Kidney (tissue), 14 donors: Measurements from ENCODE around the gene S1PR3. TPM values are rescaled to one million over a fixed set of nuclear protein-coding genes. Genes with fewer than 3 reads are reported as not detected.

Source experiments
- DNase-seq, 5 donors: peaks; one replicate each; pipeline ENCODE4 v3.0.0-alpha.2; 2013 to 2020
- FAIRE-seq: peaks from 2 replicates; lab custom pipeline; 2012; peaks lifted over from hg19 to GRCh38; lab: Jason Lieb, UNC
- H3K27ac ChIP-seq, 2 donors: one replicate each; pipeline ENCODE4 v1.7.0; 2013; ENCODE audit warnings: low read depth in 2 of 2, low read length in 2 of 2, inconsistent platforms in 1 of 2
- H3K27me3 ChIP-seq: one replicate; pipeline ENCODE4 v1.7.1; 2013; ENCODE audit warnings: low read length, inconsistent platforms; ENCODE audit not compliant: control insufficient read depth, insufficient read depth
- H3K36me3 ChIP-seq, 3 donors: one replicate each; pipeline versions ENCODE4 v1.7.0 to v1.7.1; 2013; ENCODE audit warnings: low read length in 3 of 3, control low read depth in 1 of 3, inconsistent platforms in 1 of 3; ENCODE audit not compliant: insufficient read depth in 3 of 3, control insufficient read depth in 2 of 3
- H3K4me1 ChIP-seq, 3 donors: one replicate each; pipeline versions ENCODE4 v1.7.0 to v1.7.1; 2013; ENCODE audit warnings: low read length in 3 of 3, inconsistent platforms in 1 of 3, low read depth in 1 of 3; ENCODE audit not compliant: control insufficient read depth in 2 of 3, insufficient read depth in 2 of 3
- H3K4me3 ChIP-seq, 3 donors: one replicate each; pipeline versions ENCODE4 v1.7.0 to v1.8.1; 2013; ENCODE audit warnings: low read length in 3 of 3, control low read depth in 1 of 3, inconsistent platforms in 1 of 3
- H3K9ac ChIP-seq, 3 donors: one replicate each; pipeline versions ENCODE4 v1.7.0 to v1.7.1; 2013; ENCODE audit warnings: low read length in 3 of 3, control low read depth in 1 of 3, inconsistent platforms in 1 of 3
- H3K9me3 ChIP-seq, 3 donors: one replicate each; pipeline versions ENCODE4 v1.7.0 to v1.7.1; 2013; ENCODE audit warnings: low read length in 3 of 3, control low read depth in 1 of 3, inconsistent platforms in 1 of 3; ENCODE audit not compliant: control insufficient read depth in 2 of 3, insufficient read depth in 1 of 3
- intact Hi-C: fragments of 100-400 bp; cut with DNase I; formaldehyde crosslinking; loops from one replicate; pipeline ENCODE4 v1.11.1; 2022
- polyA plus RNA-seq: library from polyadenylated mRNA; stranded (reverse); fragments of 350-450 nt; fragmentation: Illumina TruSeq; extraction: RNeasy Lipid Tissue Mini Kit (QIAGEN cat#74804); gene quantifications from one replicate; pipeline ENCODE4 v1.2.3, GENCODE V29; 2014; ENCODE audit warnings: low read depth, low replicate concordance; ENCODE audit not compliant: insufficient read depth
- total RNA-seq: library from RNA; stranded (reverse); fragmentation: NEBNext Ultra II Directional; extraction: Animal tissue kit (Norgen Biotek cat#: 25700); gene quantifications from one replicate; pipeline ENCODE4 v1.2.1, GENCODE V29; 2021
- TF ChIP-seq, protein P1 (sequence below): IDR thresholded peaks from 3 replicates; pipeline ENCODE4 v1.5.1; 2012; ENCODE audit warnings: mild to moderate bottlenecking, moderate library complexity, borderline replicate concordance; ENCODE audit not compliant: insufficient read depth; ENCODE audit errors: extremely low read depth
- donor health status: control.
- donor health status: control.
- donor health status: control.
- donor health status: control.
- donor health status: control.
- donor health status: DM: yes; HTN: yes; CAD: no.
- donor health status: Normal renal cell carcinoma (clear cell type).

S1PR3 gene
- total and polyA plus RNA-seq, 2 donors from 2014 or later = 12.4 to 36.4 TPM

DNA sequence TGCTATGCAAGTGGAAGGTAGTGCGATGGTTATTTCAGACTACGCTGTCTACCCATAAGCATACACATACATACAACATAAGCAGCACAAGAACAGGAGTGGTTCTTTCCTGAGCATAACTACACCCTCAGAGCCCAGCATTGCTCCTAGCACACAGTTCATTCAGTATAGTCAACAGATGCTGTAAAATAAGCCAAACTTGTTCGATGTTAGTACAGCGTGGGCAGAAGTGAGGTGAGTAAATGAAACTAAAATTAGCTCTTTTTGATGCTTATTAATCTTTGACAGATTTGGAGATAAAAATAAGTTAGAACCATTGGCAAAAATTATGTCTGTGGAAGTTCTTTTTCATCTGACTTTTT, 47.8 kb downstream of the S1PR3 start:
- no peak overlapping the region for H3K9ac ChIP-seq

DNA sequence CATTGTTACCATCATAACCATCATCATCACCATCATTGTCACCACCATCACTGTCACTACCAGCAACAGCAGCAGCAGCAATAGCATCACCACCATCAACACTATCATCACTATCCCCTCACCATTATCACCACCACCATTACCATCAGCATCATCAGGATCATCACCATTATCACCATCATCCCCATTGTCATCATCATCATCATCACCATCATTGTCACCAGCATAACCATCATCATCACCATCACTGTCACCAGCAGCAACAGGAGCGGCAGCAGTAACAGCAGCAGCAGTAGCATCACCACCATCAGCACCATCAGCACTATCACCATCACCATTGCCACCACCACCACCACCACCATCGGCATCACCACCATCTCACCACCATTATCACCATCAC, 48.4 kb downstream of the S1PR3 start:
- DNase-seq (no peak), FAIRE-seq (no peak)
- Histone ChIP-seq H3K9ac (no peak overlapping the region), H3K4me3 (no peak overlapping the region), H3K4me1 (peaks cover 0 to 3% (median 0%) of the 10 kb centered on the region in 3 donors), H3K27me3 (no peaks in the 10 kb centered on the region), H3K9me3 (no peaks in the 10 kb centered on the region), H3K27ac (no peak overlapping the region), H3K36me3 (no peaks in the 10 kb centered on the region)
- TF ChIP-seq, protein P1, sequence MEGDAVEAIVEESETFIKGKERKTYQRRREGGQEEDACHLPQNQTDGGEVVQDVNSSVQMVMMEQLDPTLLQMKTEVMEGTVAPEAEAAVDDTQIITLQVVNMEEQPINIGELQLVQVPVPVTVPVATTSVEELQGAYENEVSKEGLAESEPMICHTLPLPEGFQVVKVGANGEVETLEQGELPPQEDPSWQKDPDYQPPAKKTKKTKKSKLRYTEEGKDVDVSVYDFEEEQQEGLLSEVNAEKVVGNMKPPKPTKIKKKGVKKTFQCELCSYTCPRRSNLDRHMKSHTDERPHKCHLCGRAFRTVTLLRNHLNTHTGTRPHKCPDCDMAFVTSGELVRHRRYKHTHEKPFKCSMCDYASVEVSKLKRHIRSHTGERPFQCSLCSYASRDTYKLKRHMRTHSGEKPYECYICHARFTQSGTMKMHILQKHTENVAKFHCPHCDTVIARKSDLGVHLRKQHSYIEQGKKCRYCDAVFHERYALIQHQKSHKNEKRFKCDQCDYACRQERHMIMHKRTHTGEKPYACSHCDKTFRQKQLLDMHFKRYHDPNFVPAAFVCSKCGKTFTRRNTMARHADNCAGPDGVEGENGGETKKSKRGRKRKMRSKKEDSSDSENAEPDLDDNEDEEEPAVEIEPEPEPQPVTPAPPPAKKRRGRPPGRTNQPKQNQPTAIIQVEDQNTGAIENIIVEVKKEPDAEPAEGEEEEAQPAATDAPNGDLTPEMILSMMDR = no peak
- intact Hi-C loops = no loop called here

More for the DNA sequence above, 47.8 kb downstream of the S1PR3 start:
- H3K9me3 ChIP-seq = no peaks in the 10 kb centered on the region
- H3K4me3 ChIP-seq = no peak overlapping the region
- FAIRE-seq = no peak
- H3K27ac ChIP-seq = no peak overlapping the region
- H3K4me1 ChIP-seq = peaks cover 0 to 3% (median 0%) of the 10 kb centered on the region in 3 donors
- TF ChIP-seq, protein P1 = no peak
- H3K27me3 ChIP-seq = no peaks in the 10 kb centered on the region
- DNase-seq = no peak
- H3K36me3 ChIP-seq = no peaks in the 10 kb centered on the region
- intact Hi-C loops = no loop called here

DNA sequence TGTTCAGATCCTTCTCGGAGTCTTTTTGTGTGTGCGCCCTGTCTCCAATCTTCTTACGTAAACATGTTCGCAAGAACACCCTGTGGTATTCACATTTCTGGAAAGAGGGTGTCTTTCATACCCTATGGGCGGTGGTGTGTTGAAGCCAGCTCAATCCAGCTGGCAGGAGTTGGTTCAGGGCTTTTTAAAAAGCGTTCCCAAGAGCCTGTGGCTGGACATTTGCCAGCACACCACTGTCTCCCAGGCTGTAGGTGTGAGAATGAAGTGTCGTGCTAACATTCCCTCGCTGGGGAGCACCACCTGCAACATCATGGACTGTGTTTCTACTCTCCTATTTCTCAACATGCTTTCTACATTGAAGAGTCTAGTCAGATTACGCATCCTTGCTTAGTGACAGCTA, 51.7 kb downstream of the S1PR3 start:
- no peaks in the 10 kb centered on the region for H3K4me1 ChIP-seq
- DNase-seq = no peak
- no peaks in the 10 kb centered on the region for H3K9me3 ChIP-seq
- intact Hi-C loops = no loop called here
- no peak overlapping the region for H3K4me3 ChIP-seq
- no peak overlapping the region for H3K9ac ChIP-seq
- no peak for FAIRE-seq
- H3K36me3 ChIP-seq = no peaks in the 10 kb centered on the region
- H3K27me3 ChIP-seq = no peaks in the 10 kb centered on the region
- TF ChIP-seq, protein P1 = no peak
- H3K27ac ChIP-seq = no peak overlapping the region

DNA sequence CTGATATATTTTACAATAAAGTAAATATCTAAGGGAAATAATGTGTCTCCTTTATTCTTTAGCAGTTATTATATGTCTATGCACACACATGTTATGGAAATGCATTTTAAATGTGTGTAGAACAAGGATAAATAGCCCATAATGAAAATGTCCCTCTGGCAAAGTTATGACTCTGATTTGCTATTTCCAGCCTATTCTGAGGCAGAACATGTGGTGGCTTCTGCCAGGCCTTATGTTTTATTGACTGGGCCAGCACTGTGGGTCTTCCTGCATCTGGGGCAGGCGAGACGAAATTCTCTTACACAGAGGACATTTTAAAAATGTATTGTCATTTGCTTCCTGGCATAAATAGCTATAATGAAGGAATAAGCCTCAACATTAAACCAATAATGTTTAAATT, 52.8 kb downstream of the S1PR3 start:
- Histone ChIP-seq H3K27ac (no peak overlapping the region), H3K9me3 (no peaks in the 10 kb centered on the region), H3K4me3 (no peak overlapping the region), H3K36me3 (no peaks in the 10 kb centered on the region), H3K27me3 (no peaks in the 10 kb centered on the region), H3K9ac (no peak overlapping the region), H3K4me1 (no peaks in the 10 kb centered on the region)
- DNase-seq (peak in 1 of 5 donors; percentile 57), FAIRE-seq (no peak)
- intact Hi-C loops = no loop called here
- TF ChIP-seq, protein P1 = no peak
